HG03103 (cell line): Measurements from ENCODE around the gene IL1RAP.

Experiments
- ATAC-seq: cut with Tn5 transposase; IDR thresholded peaks from one replicate; pipeline ENCODE4 v1.9.1; 2021; ENCODE audit warnings: low read depth; ENCODE audit not compliant: unreplicated experiment

Gene IL1RAP

GRCh38 chr3:190566043-190566933, 52.4 kb downstream of the IL1RAP start:
- ATAC-seq, result no peak

- ATAC-seq, result no peak
These were observed 54.2 kb downstream of the IL1RAP start for GRCh38 chr3:190568036-190568435.

GRCh38 chr3:190574473-190574872, 60.6 kb downstream of the IL1RAP start:
- no peak for ATAC-seq

- no peak for ATAC-seq
These were observed 61.7 kb downstream of the IL1RAP start for GRCh38 chr3:190575437-190576185.

GRCh38 chr3:190577225-190577624, 63.3 kb downstream of the IL1RAP start:
- no peak for ATAC-seq

- no peak for ATAC-seq
These were observed 65.7 kb downstream of the IL1RAP start for GRCh38 chr3:190579514-190580137.

- ATAC-seq, result no peak
These were observed 66.5 kb downstream of the IL1RAP start for GRCh38 chr3:190580417-190580816.

GRCh38 chr3:190581041-190581541, 67.2 kb downstream of the IL1RAP start:
- no peak for ATAC-seq

GRCh38 chr3:190582667-190583066, 68.8 kb downstream of the IL1RAP start:
- no peak for ATAC-seq

GRCh38 chr3:190585805-190586630, 72.1 kb downstream of the IL1RAP start:
- ATAC-seq, result peak; percentile 10

- peak; percentile 68 for ATAC-seq
These were observed 72.7 kb downstream of the IL1RAP start for GRCh38 chr3:190586631-190587011.

GRCh38 chr3:190588570-190588969, 74.7 kb downstream of the IL1RAP start:
- no peak for ATAC-seq

- no peak for ATAC-seq
These were observed 75.4 kb downstream of the IL1RAP start for GRCh38 chr3:190589326-190589725.

- ATAC-seq, result no peak
These were observed 77.2 kb downstream of the IL1RAP start for GRCh38 chr3:190591080-190591479.

GRCh38 chr3:190593075-190593474, 79.2 kb downstream of the IL1RAP start:
- no peak for ATAC-seq

GRCh38 chr3:190594171-190594570, 80.3 kb downstream of the IL1RAP start:
- ATAC-seq, result no peak

GRCh38 chr3:190595179-190595795, 81.4 kb downstream of the IL1RAP start:
- no peak for ATAC-seq

GRCh38 chr3:190595807-190596206, 81.9 kb downstream of the IL1RAP start:
- no peak for ATAC-seq

GRCh38 chr3:190596349-190597285, 82.7 kb downstream of the IL1RAP start:
- no peak for ATAC-seq
